Smooth muscle cell (in vitro differentiated cells): ENCODE data around the gene EOMES. TPM values are rescaled to one million over a fixed set of nuclear protein-coding genes. Genes with fewer than 3 reads are reported as not detected.

Experiments used
- DNase-seq: peaks from one replicate; lab custom pipeline; 2025; ENCODE audit not compliant: unreplicated experiment; lab: John Stamatoyannopoulos, UW
- H2AFZ ChIP-seq: fragments of 200-600 bp; sonication (generic); 2 replicates; pipeline ENCODE4 v1.6.0; 2016; ENCODE audit warnings: antibody characterized with exemption, low read depth, mild to moderate bottlenecking
- H3F3A ChIP-seq: fragments of 200-600 bp; sonication (generic); 2 replicates; pipeline ENCODE4 v1.6.0; 2017; ENCODE audit warnings: antibody characterized with exemption, low read depth
- H3K27ac ChIP-seq: fragments of 200-600 bp; sonication (generic); 2 replicates; pipeline ENCODE4 v1.5.1; 2016; ENCODE audit warnings: low read depth, mild to moderate bottlenecking
- H3K27me3 ChIP-seq: fragments of 200-600 bp; sonication (generic); 2 replicates; pipeline ENCODE4 v1.6.1; 2016; ENCODE audit warnings: low read depth, mild to moderate bottlenecking
- H3K36me3 ChIP-seq: fragments of 200-600 bp; sonication (generic); 2 replicates; pipeline ENCODE4 v1.5.1; 2016; ENCODE audit warnings: low read depth
- H3K4me1 ChIP-seq: fragments of 200-600 bp; sonication (generic); 2 replicates; pipeline ENCODE4 v1.5.1; 2016; ENCODE audit warnings: low read depth
- H3K4me2 ChIP-seq: fragments of 200-600 bp; sonication (generic); 2 replicates; pipeline ENCODE4 v1.6.0; 2016; ENCODE audit warnings: mild to moderate bottlenecking
- H3K4me3 ChIP-seq: fragments of 200-600 bp; sonication (generic); 2 replicates; pipeline ENCODE4 v1.5.1; 2016; ENCODE audit warnings: mild to moderate bottlenecking
- H3K79me2 ChIP-seq: fragments of 200-600 bp; sonication (generic); 2 replicates; pipeline ENCODE4 v1.6.0; 2016; ENCODE audit warnings: low read depth, mild to moderate bottlenecking
- H3K9ac ChIP-seq: fragments of 200-600 bp; sonication (generic); 2 replicates; pipeline ENCODE4 v1.6.0; 2016; ENCODE audit warnings: low read depth
- H3K9me3 ChIP-seq: fragments of 200-600 bp; sonication (generic); replicated peaks from 2 replicates; pipeline ENCODE4 v1.5.1; 2016; ENCODE audit warnings: low read depth
- H4K20me1 ChIP-seq: fragments of 200-600 bp; sonication (generic); 2 replicates; pipeline ENCODE4 v1.6.0; 2016; ENCODE audit warnings: low read depth
- WGBS: methylation state at CpG from one replicate; pipeline ENCODE4 v1.1.7; 2016; ENCODE audit warnings: low lambda C conversion rate; 5-methylcytosine and 5-hydroxymethylcytosine counted together
- polyA plus RNA-seq: library from polyadenylated mRNA; unstranded; fragments of >200 nt; fragmentation: Nextera tagmentation; extraction: Ambion mirVana; gene quantifications from 2 replicates; pipeline ENCODE4 v1.2.1, GENCODE V29; 2016
- total RNA-seq: library from RNA; depleted of rRNA; stranded (reverse); fragments of >200 nt; gene quantifications from 2 replicates; pipeline ENCODE4 v1.2.3, GENCODE V29; 2014
- TF ChIP-seq, protein P1 (sequence below): fragments of 200-600 bp; sonication (generic); IDR thresholded peaks from 2 replicates; pipeline ENCODE4 v1.5.1; 2017; ENCODE audit warnings: borderline replicate concordance, mild to moderate bottlenecking, antibody characterized with exemption; ENCODE audit not compliant: insufficient read depth, poor library complexity, severe bottlenecking

Gene EOMES
- total and polyA plus RNA-seq, 2 experiments from 2014 or later = not detected

DNA sequence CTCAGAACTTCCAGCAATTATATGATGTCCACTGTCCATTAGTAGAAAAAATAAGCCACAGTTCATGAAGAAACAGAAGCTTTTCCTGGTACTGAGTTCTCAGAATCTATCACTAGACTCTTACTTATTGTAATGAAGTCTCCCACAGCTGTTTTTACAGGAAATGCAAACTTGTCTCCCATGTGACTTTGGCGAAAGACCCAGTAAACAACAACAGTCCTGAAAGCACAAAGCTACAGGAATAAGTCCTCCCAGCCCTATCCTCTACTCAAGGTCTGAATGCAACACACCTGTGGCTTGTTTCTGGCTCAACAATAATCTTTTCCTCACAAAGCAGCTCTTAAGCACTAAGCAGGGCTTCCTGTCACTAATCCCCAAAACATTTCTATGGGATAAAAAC lies 55.9 kb downstream of the EOMES start:
- Histone ChIP-seq H3K27ac (no peak overlapping the region), H3K9ac (no peak overlapping the region), H3K9me3 (no peaks in the 10 kb centered on the region), H3F3A (no peaks in the 10 kb centered on the region), H3K36me3 (no peaks in the 10 kb centered on the region), H3K4me3 (no peak overlapping the region), H3K4me1 (peaks cover 7% of the 10 kb centered on the region), H3K79me2 (no peaks in the 10 kb centered on the region), H3K4me2 (no peak overlapping the region), H3K27me3 (no peaks in the 10 kb centered on the region), H2AFZ (no peak overlapping the region), H4K20me1 (no peaks in the 10 kb centered on the region)
- WGBS = 17% methylated on average over 1 of the region's 1 CpG
- TF ChIP-seq, protein P1, sequence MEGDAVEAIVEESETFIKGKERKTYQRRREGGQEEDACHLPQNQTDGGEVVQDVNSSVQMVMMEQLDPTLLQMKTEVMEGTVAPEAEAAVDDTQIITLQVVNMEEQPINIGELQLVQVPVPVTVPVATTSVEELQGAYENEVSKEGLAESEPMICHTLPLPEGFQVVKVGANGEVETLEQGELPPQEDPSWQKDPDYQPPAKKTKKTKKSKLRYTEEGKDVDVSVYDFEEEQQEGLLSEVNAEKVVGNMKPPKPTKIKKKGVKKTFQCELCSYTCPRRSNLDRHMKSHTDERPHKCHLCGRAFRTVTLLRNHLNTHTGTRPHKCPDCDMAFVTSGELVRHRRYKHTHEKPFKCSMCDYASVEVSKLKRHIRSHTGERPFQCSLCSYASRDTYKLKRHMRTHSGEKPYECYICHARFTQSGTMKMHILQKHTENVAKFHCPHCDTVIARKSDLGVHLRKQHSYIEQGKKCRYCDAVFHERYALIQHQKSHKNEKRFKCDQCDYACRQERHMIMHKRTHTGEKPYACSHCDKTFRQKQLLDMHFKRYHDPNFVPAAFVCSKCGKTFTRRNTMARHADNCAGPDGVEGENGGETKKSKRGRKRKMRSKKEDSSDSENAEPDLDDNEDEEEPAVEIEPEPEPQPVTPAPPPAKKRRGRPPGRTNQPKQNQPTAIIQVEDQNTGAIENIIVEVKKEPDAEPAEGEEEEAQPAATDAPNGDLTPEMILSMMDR = no peak
- no peak for DNase-seq

Other genes starting within 250 kb of the EOMES start
- gene SLC4A7, start 237.9 kb downstream of the EOMES start, total RNA-seq = 62.8 and 72.2 TPM in 2 replicates
- 13.1 and 13.2 TPM in 2 replicates for gene SLC4A7, start 237.9 kb downstream of the EOMES start, polyA plus RNA-seq